Spinal cord (tissue), 10 donors: ENCODE data around the gene SLC44A1. TPM values are rescaled to one million over a fixed set of nuclear protein-coding genes. Genes with fewer than 3 reads are reported as not detected.

ENCODE experiments used
- DNase-seq, 6 donors: peaks; one replicate each; pipeline versions ENCODE4 v3.0.0 to v3.0.0-alpha.2; 2013 to 2015; ENCODE audit warnings: low spot score in 6 of 6, low read depth in 4 of 6
- H3K27ac ChIP-seq: one replicate; pipeline ENCODE4 v1.5.1; 2013; ENCODE audit warnings: low read depth, low read length, control low read depth
- H3K27me3 ChIP-seq: one replicate; pipeline ENCODE4 v1.6.1; 2013; ENCODE audit warnings: low read length; ENCODE audit not compliant: control insufficient read depth, insufficient read depth
- H3K36me3 ChIP-seq: one replicate; pipeline ENCODE4 v1.6.1; 2013; ENCODE audit warnings: low read length; ENCODE audit not compliant: control insufficient read depth, insufficient read depth
- H3K4me1 ChIP-seq: one replicate; pipeline ENCODE4 v1.6.1; 2013; ENCODE audit warnings: low read length; ENCODE audit not compliant: control insufficient read depth, insufficient read depth
- H3K4me3 ChIP-seq: one replicate; pipeline ENCODE4 v1.5.1; 2013; ENCODE audit warnings: low read depth, low read length, control low read depth
- H3K9me3 ChIP-seq: one replicate; pipeline ENCODE4 v1.6.1; 2013; ENCODE audit warnings: low read length; ENCODE audit not compliant: control insufficient read depth, insufficient read depth
- WGBS: methylation state at CpG from one replicate; pipeline ENCODE4 v1.1.5; 2013; ENCODE audit warnings: missing lambda C conversion rate; ENCODE audit not compliant: insufficient coverage; 5-methylcytosine and 5-hydroxymethylcytosine counted together
- polyA plus RNA-seq, 2 donors: library from polyadenylated mRNA; unstranded; fragments of 120-200 nt; gene quantifications; one replicate each; pipeline ENCODE4 v1.2.1, GENCODE V29; 2013; ENCODE audit not compliant: insufficient read length in 2 of 2
- total RNA-seq, 2 donors: library from RNA; depleted of rRNA in 1 of 2; stranded (reverse); fragments of 120-200 nt in 1 of 2; fragments of >200 nt in 1 of 2; gene quantifications; one replicate each; pipeline versions ENCODE4 v1.2.3 to v1.2.4, GENCODE V29; 2013 to 2014
- donor health status: healthy.

Gene SLC44A1
- total and polyA plus RNA-seq, 4 donors: 111 to 173 (median 147) TPM

GRCh38 chr9:105319202-105319813 lies 74.9 kb downstream of the SLC44A1 start:
- Histone ChIP-seq H3K4me1 (no peaks in the 10 kb centered on the region), H3K27me3 (no peaks in the 10 kb centered on the region), H3K36me3 (no peaks in the 10 kb centered on the region), H3K4me3 (no peak overlapping the region), H3K9me3 (no peaks in the 10 kb centered on the region), H3K27ac (no peak overlapping the region)
- no peak for DNase-seq
- 95% methylated on average over 3 of the region's 5 CpGs for WGBS

GRCh38 chr9:105320568-105320967 lies 76.1 kb downstream of the SLC44A1 start:
- 100% methylated on average over 2 of the region's 3 CpGs for WGBS

GRCh38 chr9:105328296-105328695 lies 83.8 kb downstream of the SLC44A1 start:
- 81% methylated on average over 3 of the region's 3 CpGs for whole genome bisulfite sequencing

More at GRCh38 chr9:105320568-105320967, 76.1 kb downstream of the SLC44A1 start:
- Histone ChIP-seq H3K36me3 (no peaks in the 10 kb centered on the region), H3K27ac (no peak overlapping the region), H3K27me3 (no peaks in the 10 kb centered on the region), H3K4me1 (no peaks in the 10 kb centered on the region), H3K9me3 (no peaks in the 10 kb centered on the region), H3K4me3 (no peak overlapping the region)
- DNase-seq: no peak

GRCh38 chr9:105328872-105329718 lies 84.6 kb downstream of the SLC44A1 start:
- no peak overlapping the region for H3K27ac ChIP-seq
- DNase-seq: peak in 2 of 6 donors; percentile 55 to 93
- no peaks in the 10 kb centered on the region for H3K9me3 ChIP-seq
- H3K27me3 ChIP-seq: no peaks in the 10 kb centered on the region
- no peak overlapping the region for H3K4me3 ChIP-seq
- no peaks in the 10 kb centered on the region for H3K36me3 ChIP-seq
- WGBS: 53% methylated on average over 7 of the region's 12 CpGs
- peaks cover 7% of the 10 kb centered on the region for H3K4me1 ChIP-seq

More at GRCh38 chr9:105328296-105328695, 83.8 kb downstream of the SLC44A1 start:
- Histone ChIP-seq H3K27me3 (no peaks in the 10 kb centered on the region), H3K4me1 (peaks cover 7% of the 10 kb centered on the region), H3K27ac (no peak overlapping the region), H3K9me3 (no peaks in the 10 kb centered on the region), H3K36me3 (no peaks in the 10 kb centered on the region), H3K4me3 (no peak overlapping the region)
- DNase-seq: peak in 1 of 6 donors; percentile 21

DNA sequence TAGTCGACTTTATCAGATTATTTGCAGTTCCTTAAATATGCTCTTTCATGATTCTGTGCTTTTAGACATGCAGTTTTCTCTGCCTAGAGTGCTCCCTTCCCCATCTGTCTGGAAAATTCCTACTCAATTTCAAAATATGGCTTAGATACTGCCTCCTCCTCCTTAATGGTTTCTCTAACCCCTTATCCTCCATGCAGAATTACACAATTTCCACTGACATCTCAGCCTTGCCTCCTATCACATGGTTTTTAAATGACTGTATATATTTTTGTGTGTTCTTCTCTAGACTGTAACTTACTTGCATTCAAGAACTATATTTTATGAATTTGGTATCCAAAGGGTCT lies 85.2 kb downstream of the SLC44A1 start:
- H3K27ac ChIP-seq: no peak overlapping the region

DNA sequence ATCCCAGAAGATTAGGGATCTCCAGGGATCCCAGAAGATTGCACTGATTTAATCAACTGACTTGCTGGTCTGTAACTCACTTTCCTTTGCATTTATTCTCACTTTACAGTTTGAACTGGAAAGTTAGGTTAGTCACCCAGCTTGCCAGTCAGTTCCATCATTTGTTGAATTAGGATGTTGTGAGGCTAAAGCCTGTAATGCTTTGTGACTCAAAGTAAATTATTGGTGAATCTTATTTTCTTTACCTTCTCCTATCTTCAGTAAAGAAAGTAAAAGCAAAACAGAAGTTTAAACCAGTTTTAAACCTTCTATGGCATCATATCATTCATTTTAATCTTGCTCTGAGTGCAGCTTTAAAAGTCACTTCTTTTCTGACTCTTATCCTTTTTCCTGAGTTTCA lies 85.8 kb downstream of the SLC44A1 start:
- Histone ChIP-seq H3K4me1 (peaks cover 7% of the 10 kb centered on the region), H3K27ac (no peak overlapping the region), H3K4me3 (no peak overlapping the region), H3K9me3 (no peaks in the 10 kb centered on the region), H3K36me3 (no peaks in the 10 kb centered on the region), H3K27me3 (no peaks in the 10 kb centered on the region)
- DNase-seq: no peak

More for the DNA sequence above, 85.2 kb downstream of the SLC44A1 start:
- no peaks in the 10 kb centered on the region for H3K27me3 ChIP-seq
- H3K4me1 ChIP-seq: peaks cover 7% of the 10 kb centered on the region
- H3K36me3 ChIP-seq: no peaks in the 10 kb centered on the region
- H3K9me3 ChIP-seq: no peaks in the 10 kb centered on the region
- no peak overlapping the region for H3K4me3 ChIP-seq
- peak in 1 of 6 donors; percentile 18 for DNase-seq
- 83% methylated on average over 1 of the region's 1 CpG for WGBS

DNA sequence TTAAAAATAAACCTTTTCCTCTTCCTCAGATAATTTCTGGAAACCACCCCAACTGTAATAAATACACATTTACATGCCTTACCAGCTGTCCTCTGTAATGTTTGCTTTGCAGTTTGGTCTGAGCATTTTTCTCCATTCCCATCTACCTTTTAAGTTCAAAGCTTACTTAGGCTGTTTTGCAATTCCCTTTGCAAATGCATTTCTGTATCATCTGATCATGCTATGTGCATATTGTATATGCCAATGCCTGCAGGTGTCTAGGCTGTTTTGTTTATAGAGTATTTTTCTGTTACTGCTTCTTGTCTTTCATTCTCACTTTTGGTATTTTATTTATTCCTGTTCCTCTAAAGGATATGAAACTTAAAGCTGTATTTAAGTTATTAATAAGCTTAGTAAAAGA lies 86.3 kb downstream of the SLC44A1 start:
- H3K4me3 ChIP-seq: no peak overlapping the region
- H3K27ac ChIP-seq: no peak overlapping the region
- H3K4me1 ChIP-seq: peaks cover 7% of the 10 kb centered on the region
- no peak for DNase-seq
- H3K27me3 ChIP-seq: no peaks in the 10 kb centered on the region
- no peaks in the 10 kb centered on the region for H3K9me3 ChIP-seq
- H3K36me3 ChIP-seq: no peaks in the 10 kb centered on the region

GRCh38 chr9:105331160-105331559 lies 86.7 kb downstream of the SLC44A1 start:
- H3K9me3 ChIP-seq: no peaks in the 10 kb centered on the region
- H3K27me3 ChIP-seq: no peaks in the 10 kb centered on the region
- no peak overlapping the region for H3K27ac ChIP-seq
- DNase-seq: no peak
- no CpG with 5 or more reads among the region's 3 CpGs for WGBS
- peaks cover 7% of the 10 kb centered on the region for H3K4me1 ChIP-seq
- no peaks in the 10 kb centered on the region for H3K36me3 ChIP-seq
- no peak overlapping the region for H3K4me3 ChIP-seq

DNA sequence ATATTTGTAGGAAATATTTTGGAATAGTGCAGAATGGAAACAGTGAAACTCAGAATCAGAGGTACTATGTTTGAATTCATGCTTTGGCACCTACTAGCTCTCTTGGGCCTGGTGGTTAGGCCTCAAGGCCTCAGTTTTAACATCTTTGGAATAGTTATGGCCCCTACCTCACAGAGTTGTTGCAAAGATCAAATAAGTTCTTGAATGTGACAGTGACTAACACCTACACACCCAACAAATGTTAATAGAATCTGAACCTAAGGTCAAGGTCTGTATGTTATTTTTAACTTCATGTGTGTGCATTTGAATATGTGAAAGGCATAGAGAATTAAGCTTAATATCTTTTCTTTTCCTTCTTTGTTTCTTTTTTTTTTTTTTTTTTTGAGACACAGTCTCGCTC lies 87.3 kb downstream of the SLC44A1 start:
- Histone ChIP-seq H3K9me3 (no peaks in the 10 kb centered on the region), H3K4me1 (peaks cover 7% of the 10 kb centered on the region), H3K27ac (no peak overlapping the region), H3K27me3 (no peaks in the 10 kb centered on the region), H3K36me3 (peaks cover 3% of the 10 kb centered on the region), H3K4me3 (no peak overlapping the region)
- DNase-seq: no peak
- WGBS: no CpG with 5 or more reads among the region's 1 CpG

DNA sequence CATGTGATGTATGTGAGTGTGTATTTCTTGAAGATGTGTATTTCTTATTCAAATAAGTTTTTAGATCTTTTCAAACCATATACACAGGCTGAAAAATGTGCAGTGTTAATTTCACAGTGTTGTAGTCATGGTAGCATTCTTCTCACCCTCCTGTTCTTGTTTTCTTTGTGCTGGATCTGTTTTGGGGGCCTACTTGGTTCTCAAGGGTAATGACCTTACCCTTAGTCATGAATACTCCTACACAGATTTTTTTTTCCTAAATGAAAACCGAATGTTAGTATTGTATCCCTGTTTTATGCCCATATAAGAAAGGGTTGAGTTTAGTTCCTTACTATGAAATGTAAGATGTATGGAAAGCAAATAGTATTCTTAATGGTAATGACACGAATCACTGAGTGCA lies 88.0 kb downstream of the SLC44A1 start:
- Histone ChIP-seq H3K9me3 (no peaks in the 10 kb centered on the region), H3K4me3 (no peak overlapping the region), H3K27me3 (no peaks in the 10 kb centered on the region), H3K36me3 (peaks cover 3% of the 10 kb centered on the region), H3K4me1 (peaks cover 7% of the 10 kb centered on the region), H3K27ac (no peak overlapping the region)
- DNase-seq: no peak
- no CpG with 5 or more reads among the region's 2 CpGs for WGBS
